HG03457 (cell line): Measurements from ENCODE around the gene GRIN1.

ENCODE experiments used
- ATAC-seq: cut with Tn5 transposase; IDR thresholded peaks from one replicate; pipeline ENCODE4 v1.9.1; 2021; ENCODE audit warnings: moderate number of reproducible peaks; ENCODE audit not compliant: unreplicated experiment

GRIN1 gene

GRCh38 chr9:137145731-137146526, 7.0 kb downstream of the GRIN1 start:
- ATAC-seq = no peak

- ATAC-seq = no peak
Observed at GRCh38 chr9:137146527-137146918, 7.6 kb downstream of the GRIN1 start.

GRCh38 chr9:137147091-137147792, 8.3 kb downstream of the GRIN1 start:
- ATAC-seq = no peak

- ATAC-seq = no peak
Observed at GRCh38 chr9:137147793-137148160, 8.8 kb downstream of the GRIN1 start.

GRCh38 chr9:137148242-137148641, 9.3 kb downstream of the GRIN1 start:
- ATAC-seq = no peak

GRCh38 chr9:137148661-137149060, 9.7 kb downstream of the GRIN1 start:
- ATAC-seq = no peak

GRCh38 chr9:137149363-137149762, 10.4 kb downstream of the GRIN1 start:
- ATAC-seq = no peak

- no peak for ATAC-seq
Observed at GRCh38 chr9:137149942-137150616, 11.1 kb downstream of the GRIN1 start.

- ATAC-seq = no peak
Observed at GRCh38 chr9:137150617-137151457, 11.9 kb downstream of the GRIN1 start.

GRCh38 chr9:137152844-137153405, 14.0 kb downstream of the GRIN1 start:
- ATAC-seq = no peak

- no peak for ATAC-seq
Observed at GRCh38 chr9:137156567-137157375, 17.8 kb downstream of the GRIN1 start.

GRCh38 chr9:137157618-137158415, 18.9 kb downstream of the GRIN1 start:
- no peak for ATAC-seq

- no peak for ATAC-seq
Observed at GRCh38 chr9:137158625-137159024, 19.7 kb downstream of the GRIN1 start.

GRCh38 chr9:137159105-137160053, 20.4 kb downstream of the GRIN1 start:
- ATAC-seq = no peak

GRCh38 chr9:137160054-137160425, 21.1 kb downstream of the GRIN1 start:
- ATAC-seq = no peak

GRCh38 chr9:137160716-137161557, 22.0 kb downstream of the GRIN1 start:
- ATAC-seq = no peak
